Measurements from ENCODE around the gene OR2A14.

OR2A14 gene

GRCh38 chr7:144122876-144123275, at the start of gene OR2A14:
TSS of gene OR2A14 (plus strand) at chr7:144123176. CDS start at chr7:144129113, 5,937 bp downstream.
- DNase-seq (ENCODE audit: low spot score) = no peak
- no peak within 1 kb of the TSS for H3K27ac ChIP-seq
- TF ChIP-seq, protein P1, sequence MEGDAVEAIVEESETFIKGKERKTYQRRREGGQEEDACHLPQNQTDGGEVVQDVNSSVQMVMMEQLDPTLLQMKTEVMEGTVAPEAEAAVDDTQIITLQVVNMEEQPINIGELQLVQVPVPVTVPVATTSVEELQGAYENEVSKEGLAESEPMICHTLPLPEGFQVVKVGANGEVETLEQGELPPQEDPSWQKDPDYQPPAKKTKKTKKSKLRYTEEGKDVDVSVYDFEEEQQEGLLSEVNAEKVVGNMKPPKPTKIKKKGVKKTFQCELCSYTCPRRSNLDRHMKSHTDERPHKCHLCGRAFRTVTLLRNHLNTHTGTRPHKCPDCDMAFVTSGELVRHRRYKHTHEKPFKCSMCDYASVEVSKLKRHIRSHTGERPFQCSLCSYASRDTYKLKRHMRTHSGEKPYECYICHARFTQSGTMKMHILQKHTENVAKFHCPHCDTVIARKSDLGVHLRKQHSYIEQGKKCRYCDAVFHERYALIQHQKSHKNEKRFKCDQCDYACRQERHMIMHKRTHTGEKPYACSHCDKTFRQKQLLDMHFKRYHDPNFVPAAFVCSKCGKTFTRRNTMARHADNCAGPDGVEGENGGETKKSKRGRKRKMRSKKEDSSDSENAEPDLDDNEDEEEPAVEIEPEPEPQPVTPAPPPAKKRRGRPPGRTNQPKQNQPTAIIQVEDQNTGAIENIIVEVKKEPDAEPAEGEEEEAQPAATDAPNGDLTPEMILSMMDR (IDR thresholded peaks at IDR 0.05) = no peak
- no peak within 1 kb of the TSS for H3K4me3 ChIP-seq

- H3K4me3 ChIP-seq = no peak overlapping the region
- no peak for DNase-seq (ENCODE audit: low spot score)
- H3K27ac ChIP-seq = no peak overlapping the region
- TF ChIP-seq, protein P1 (IDR thresholded peaks at IDR 0.05) = no peak
Measured at GRCh38 chr7:144074374-144074773, 48.6 kb upstream of the OR2A14 start.

DNA sequence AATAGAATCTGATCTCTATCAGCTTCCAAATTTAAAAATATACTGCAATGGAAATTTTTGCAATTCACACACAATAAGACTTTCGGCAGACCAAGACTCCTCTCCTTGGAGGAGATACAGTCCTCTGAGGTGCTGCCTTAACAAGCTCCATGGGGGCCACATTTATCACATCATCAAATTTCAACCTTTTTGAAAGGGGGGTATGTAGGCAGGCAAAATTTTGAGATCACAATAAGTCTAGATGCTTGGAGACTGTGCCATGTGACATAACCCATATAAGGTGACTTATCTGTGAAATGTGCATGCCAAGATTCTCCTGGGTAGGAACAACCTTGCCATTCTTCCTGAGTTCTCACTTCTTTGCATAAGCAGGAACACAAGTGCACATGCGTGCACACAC, 37.0 kb upstream of the OR2A14 start, which contains the start of gene OR2A12:
TSS of gene OR2A12 (plus strand) at position 301 of the 400 bp plus-strand sequence. CDS start 8,830 bp downstream, outside the sequence.
- no peak for DNase-seq (ENCODE audit: low spot score)
- TF ChIP-seq, protein P1 (IDR thresholded peaks at IDR 0.05) = no peak
- no peak within 1 kb of the TSS for H3K4me3 ChIP-seq
- H3K27ac ChIP-seq = no peak within 1 kb of the TSS

DNA sequence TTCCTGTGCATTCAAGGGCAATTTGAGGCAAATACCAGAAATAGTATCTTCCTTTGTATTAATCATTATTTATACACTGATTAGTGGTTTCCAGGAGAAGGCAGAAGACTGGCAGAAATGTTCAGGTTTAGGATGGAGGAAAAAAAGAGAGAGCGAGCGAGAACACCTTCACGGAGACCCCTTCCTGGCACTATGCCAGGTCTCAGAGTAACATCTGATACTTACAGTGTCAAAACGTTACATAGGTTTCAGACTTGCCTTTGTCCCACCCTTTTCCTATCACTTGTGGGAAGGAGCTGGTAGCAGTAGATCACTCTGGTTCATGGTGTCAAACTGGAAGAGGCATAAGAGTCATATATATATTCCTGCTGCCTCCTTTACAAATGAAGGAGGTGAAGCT, 36.2 kb upstream of the OR2A14 start:
- no peak overlapping the region for H3K27ac ChIP-seq
- H3K4me3 ChIP-seq = no peak overlapping the region
- TF ChIP-seq, protein P1 (IDR thresholded peaks at IDR 0.05) = no peak
- DNase-seq (ENCODE audit: low spot score) = no peak

GRCh38 chr7:144087230-144087629, 35.7 kb upstream of the OR2A14 start:
- Histone ChIP-seq H3K4me3 (no peak overlapping the region), H3K27ac (no peak overlapping the region)
- TF ChIP-seq, protein P1 (IDR thresholded peaks at IDR 0.05) = no peak
- DNase-seq (ENCODE audit: low spot score) = no peak

DNA sequence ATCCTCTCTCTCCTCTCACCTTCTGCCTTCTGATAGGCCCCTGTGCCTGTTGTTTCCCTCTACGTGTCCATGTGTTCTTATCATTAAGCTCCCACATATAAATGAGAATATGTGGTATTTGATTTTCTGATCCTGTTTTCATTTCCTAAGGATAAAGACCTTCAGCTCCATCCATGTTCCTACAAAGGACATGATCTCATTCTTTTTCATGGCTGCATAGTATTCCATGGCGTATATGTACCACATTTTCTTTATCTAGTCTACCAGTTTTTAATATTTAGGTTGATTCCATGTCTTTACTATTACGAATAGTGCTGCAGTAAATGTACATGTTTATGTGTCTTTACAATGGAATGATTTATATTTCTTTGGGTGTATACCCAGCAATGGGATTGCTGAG, 32.3 kb upstream of the OR2A14 start:
- DNase-seq (ENCODE audit: low spot score) = no peak
- H3K27ac ChIP-seq = no peak overlapping the region
- TF ChIP-seq, protein P1 (IDR thresholded peaks at IDR 0.05) = no peak
- no peak overlapping the region for H3K4me3 ChIP-seq

DNA sequence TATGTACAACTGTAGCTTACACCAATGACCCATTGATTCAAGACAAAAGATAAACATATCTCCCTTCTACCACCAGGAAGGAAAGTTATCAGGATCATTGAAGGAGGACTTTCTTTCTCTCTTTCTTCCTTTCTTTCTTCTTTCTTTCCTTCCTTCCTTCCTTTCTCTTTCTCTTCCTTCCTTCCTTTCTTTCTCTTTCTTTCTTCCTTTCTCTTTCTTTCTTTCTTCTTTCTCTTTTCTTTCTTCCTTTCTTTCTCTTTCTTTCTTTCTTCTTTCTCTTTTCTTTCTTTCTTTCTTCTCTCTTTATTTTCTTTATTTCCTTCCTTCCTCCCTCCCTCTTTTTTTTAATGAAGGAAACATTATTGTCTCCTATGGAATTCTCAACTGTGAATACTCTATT, 24.2 kb upstream of the OR2A14 start:
- Histone ChIP-seq H3K27ac (no peak overlapping the region), H3K4me3 (no peak overlapping the region)
- no peak for DNase-seq (ENCODE audit: low spot score)
- TF ChIP-seq, protein P1 (IDR thresholded peaks at IDR 0.05) = no peak
